GM19025 (cell line): Measurements from ENCODE around the gene CHD5.

Source experiments
- ATAC-seq: cut with Tn5 transposase; IDR thresholded peaks from one replicate; pipeline ENCODE4 v1.9.1; 2021; ENCODE audit warnings: mild to moderate bottlenecking, low read depth, moderate library complexity; ENCODE audit not compliant: unreplicated experiment

The CHD5 gene

GRCh38 chr1:6121021-6121421, 59.1 kb downstream of the CHD5 start:
- no peak for ATAC-seq

GRCh38 chr1:6118415-6118814, 61.7 kb downstream of the CHD5 start:
- no peak for ATAC-seq

GRCh38 chr1:6117624-6118023, 62.5 kb downstream of the CHD5 start:
- ATAC-seq = no peak

- no peak for ATAC-seq
These were observed 63.1 kb downstream of the CHD5 start for GRCh38 chr1:6117064-6117463.

GRCh38 chr1:6116137-6116536, 64.0 kb downstream of the CHD5 start:
- ATAC-seq = no peak

- no peak for ATAC-seq
These were observed 66.4 kb downstream of the CHD5 start for GRCh38 chr1:6113745-6114144.

- ATAC-seq = no peak
These were observed 67.0 kb downstream of the CHD5 start for GRCh38 chr1:6113116-6113515.

GRCh38 chr1:6112690-6113005, 67.5 kb downstream of the CHD5 start:
- no peak for ATAC-seq

GRCh38 chr1:6111991-6112689, 68.0 kb downstream of the CHD5 start:
- no peak for ATAC-seq

GRCh38 chr1:6111571-6111970, 68.5 kb downstream of the CHD5 start:
- ATAC-seq = no peak

- no peak for ATAC-seq
These were observed 69.8 kb downstream of the CHD5 start for GRCh38 chr1:6110326-6110725.

- no peak for ATAC-seq
These were observed 70.4 kb downstream of the CHD5 start for GRCh38 chr1:6109688-6110087.

GRCh38 chr1:6108937-6109614, 71.0 kb downstream of the CHD5 start:
- ATAC-seq = no peak

- no peak for ATAC-seq
These were observed 71.6 kb downstream of the CHD5 start for GRCh38 chr1:6108476-6108875.

GRCh38 chr1:6107409-6108356, 72.4 kb downstream of the CHD5 start:
- ATAC-seq = no peak

GRCh38 chr1:6106977-6107376, 73.1 kb downstream of the CHD5 start:
- ATAC-seq = no peak

- no peak for ATAC-seq
These were observed 73.8 kb downstream of the CHD5 start for GRCh38 chr1:6106321-6106731.

GRCh38 chr1:6105763-6106162, 74.4 kb downstream of the CHD5 start:
- ATAC-seq = no peak

GRCh38 chr1:6105218-6105679, 74.9 kb downstream of the CHD5 start:
- ATAC-seq = no peak

- no peak for ATAC-seq
These were observed 75.5 kb downstream of the CHD5 start for GRCh38 chr1:6104631-6105030.

- no peak for ATAC-seq
These were observed 76.1 kb downstream of the CHD5 start for GRCh38 chr1:6103854-6104530.
